Measurements from ENCODE around the gene ECE1. TPM values are rescaled to one million over a fixed set of nuclear protein-coding genes. Genes with fewer than 3 reads are reported as not detected.

ECE1 gene
- total and polyA plus RNA-seq, 2 of the 13 experiments (the other 11 are each of a cell fraction or from before 2014, with no cell fraction given), result 13.5 to 21.2 TPM

- Histone ChIP-seq H3K9ac (ENCODE audit: insufficient read depth, low read depth, low read length) (no peak overlapping the region), H3K4me3 (replicated peaks in 1 of 3; ENCODE audit: insufficient read depth in 1 of 3, low read depth in 2 of 3, low read length in 3 of 3) (no peak overlapping the region), H3K27me3 (ENCODE audit: control insufficient read depth in 1 of 2, insufficient read depth in 2 of 2, low read length in 2 of 2) (no peaks in the 10 kb centered on the region), H3K9me3 (ENCODE audit: low read length) (no peaks in the 10 kb centered on the region), H3K4me2 (ENCODE audit: low read depth, low read length) (no peak overlapping the region), H2AFZ (ENCODE audit: low read length) (no peak overlapping the region), H3K36me3 (replicated peaks in 1 of 2; ENCODE audit: control insufficient read depth in 1 of 2, insufficient read depth in 2 of 2, low read length in 2 of 2) (peaks cover 0 to 4% of the 10 kb centered on the region in 2 experiments; a peak in 2 of 5 replicates), H3K79me2 (ENCODE audit: insufficient read depth, low read length) (no peaks in the 10 kb centered on the region), H3K4me1 (ENCODE audit: insufficient read depth, low read length) (peaks cover 28% of the 10 kb centered on the region), H4K20me1 (ENCODE audit: insufficient read depth, low read length) (no peaks in the 10 kb centered on the region), H3K27ac (ENCODE audit: extremely low read length, insufficient read depth, low read length) (no peak overlapping the region)
- in situ Hi-C loops (cut with HindIII; ENCODE audit: extremely low pct_ligation_motif_present, low pct_unique_long_range_greater_than_20kb) (no loop called here), intact Hi-C loops (cut with micrococcal nuclease; ENCODE audit: unreplicated experiment) (no loop called here)
- ATAC-seq, result no peak
- no TSS peak for BruUV-seq (replicated peaks)
- DNase-seq (ENCODE audit: low spot score), result no peak
- FAIRE-seq, result no peak
- 98% methylated on average over 9 of the region's 9 CpGs for WGBS (ENCODE audit: low lambda C conversion rate)
- POLR2A ChIA-PET, result no interaction called here
- CTCF ChIA-PET (ENCODE audit: low intra/inter-chr PET ratio, low total read pairs), result no interaction called here
- TF ChIP-seq ZNF383 (CRISPR knock-in tag; IDR thresholded peaks at IDR 0.05; ENCODE audit: borderline replicate concordance) (no peak), ZSCAN29 (CRISPR knock-in tag; conservative IDR thresholded peaks at IDR 0.05) (no peak), ZFP91 (CRISPR knock-in tag; IDR thresholded peaks at IDR 0.05; ENCODE audit: borderline replicate concordance) (no peak), RERE (CRISPR knock-in tag; IDR thresholded peaks at IDR 0.05; ENCODE audit: low read depth) (no peak), HIVEP1 (CRISPR knock-in tag; IDR thresholded peaks at IDR 0.05) (no peak), RAD21 (CRISPR knock-in tag; IDR thresholded peaks at IDR 0.05) (no peak), ZGPAT (CRISPR knock-in tag; IDR thresholded peaks at IDR 0.05) (no peak), MTF2 (CRISPR knock-in tag; IDR thresholded peaks at IDR 0.05; ENCODE audit: borderline replicate concordance) (no peak), PHF21A (CRISPR knock-in tag; IDR thresholded peaks at IDR 0.05) (no peak), HOXA9 (CRISPR knock-in tag; IDR thresholded peaks at IDR 0.05; ENCODE audit: borderline replicate concordance) (no peak), MAZ (IDR thresholded peaks at IDR 0.05; ENCODE audit: borderline replicate concordance, low read depth, low read length) (no peak), MAZ (CRISPR knock-in tag; IDR thresholded peaks at IDR 0.05; ENCODE audit: low read depth) (no peak)
These were observed 11.9 kb downstream of the ECE1 start for GRCh38 chr1:21278208-21278859.

Measured in HepG2 (cell line).